ENCODE results near the gene NARS2.
"Not testable (repeated sequence)": the region's sequence is repeated elsewhere in the genome, so short reads cannot be mapped to it uniquely, and the experiment has no call there.

The NARS2 gene

GRCh38 chr11:78574386-78575381, at the start of gene NARS2:
Gene NARS2, minus strand, starts transcription at chr11:78574864. Its CDS starts 376 bp downstream, at chr11:78574488.
- peak; percentile 98 to 99 for DNase-seq (ENCODE audit: low read depth in 2 of 2)

- no peak for DNase-seq (ENCODE audit: low read depth in 2 of 2)
Measured at GRCh38 chr11:78622666-78623065, 48.0 kb upstream of the NARS2 start.

- DNase-seq (ENCODE audit: low read depth in 2 of 2): no peak
Measured at GRCh38 chr11:78620159-78620558, 45.5 kb upstream of the NARS2 start.

GRCh38 chr11:78615724-78616123, 41.1 kb upstream of the NARS2 start:
- no peak for DNase-seq (ENCODE audit: low read depth in 2 of 2)

GRCh38 chr11:78613378-78613813, 38.7 kb upstream of the NARS2 start:
- no peak for DNase-seq (ENCODE audit: low read depth in 2 of 2)

GRCh38 chr11:78612721-78613377, 38.2 kb upstream of the NARS2 start:
- no peak for DNase-seq (ENCODE audit: low read depth in 2 of 2)

- not testable (repeated sequence) for DNase-seq (ENCODE audit: low read depth in 2 of 2)
Measured at GRCh38 chr11:78609321-78609720, 34.7 kb upstream of the NARS2 start.

- DNase-seq (ENCODE audit: low read depth in 2 of 2): no peak
Measured at GRCh38 chr11:78607696-78608095, 33.0 kb upstream of the NARS2 start.

GRCh38 chr11:78606667-78607066, 32.0 kb upstream of the NARS2 start:
- DNase-seq (ENCODE audit: low read depth in 2 of 2): no peak

GRCh38 chr11:78605296-78605695, 30.6 kb upstream of the NARS2 start:
- DNase-seq (ENCODE audit: low read depth in 2 of 2): no peak

- no peak for DNase-seq (ENCODE audit: low read depth in 2 of 2)
Measured at GRCh38 chr11:78603792-78604191, 29.1 kb upstream of the NARS2 start.

GRCh38 chr11:78602771-78603170, 28.1 kb upstream of the NARS2 start:
- not testable (repeated sequence) for DNase-seq (ENCODE audit: low read depth in 2 of 2)

- not testable (repeated sequence) for DNase-seq (ENCODE audit: low read depth in 2 of 2)
Measured at GRCh38 chr11:78601066-78601465, 26.4 kb upstream of the NARS2 start.

- not testable (repeated sequence) for DNase-seq (ENCODE audit: low read depth in 2 of 2)
Measured at GRCh38 chr11:78597579-78597978, 22.9 kb upstream of the NARS2 start.

GRCh38 chr11:78595436-78596130, 20.9 kb upstream of the NARS2 start:
- no peak for DNase-seq (ENCODE audit: low read depth in 2 of 2)

- no peak for DNase-seq (ENCODE audit: low read depth in 2 of 2)
Measured at GRCh38 chr11:78594814-78595213, 20.1 kb upstream of the NARS2 start.

- DNase-seq (ENCODE audit: low read depth in 2 of 2): no peak
Measured at GRCh38 chr11:78588517-78588916, 13.9 kb upstream of the NARS2 start.

- no peak for DNase-seq (ENCODE audit: low read depth in 2 of 2)
Measured at GRCh38 chr11:78587446-78587845, 12.8 kb upstream of the NARS2 start.

GRCh38 chr11:78586452-78587046, 11.9 kb upstream of the NARS2 start:
- no peak for DNase-seq (ENCODE audit: low read depth in 2 of 2)

GRCh38 chr11:78583889-78584288, 9.2 kb upstream of the NARS2 start:
- no peak for DNase-seq (ENCODE audit: low read depth in 2 of 2)

GRCh38 chr11:78577495-78577894, 2.8 kb upstream of the NARS2 start:
- DNase-seq (ENCODE audit: low read depth in 2 of 2): no peak

All from stimulated activated CD4-positive, alpha-beta T cell treated with anti-CD3 and anti-CD28 coated beads, Interleukin-1b, Interleukin-23, amount 100 ng/mL, for 4 hours (primary cell).